Measurements from ENCODE around the gene STN1. TPM values are rescaled to one million over a fixed set of nuclear protein-coding genes. Genes with fewer than 3 reads are reported as not detected.

The STN1 gene
- total RNA-seq, 1 experiment from 2014 or later, result 28.9 TPM

DNA sequence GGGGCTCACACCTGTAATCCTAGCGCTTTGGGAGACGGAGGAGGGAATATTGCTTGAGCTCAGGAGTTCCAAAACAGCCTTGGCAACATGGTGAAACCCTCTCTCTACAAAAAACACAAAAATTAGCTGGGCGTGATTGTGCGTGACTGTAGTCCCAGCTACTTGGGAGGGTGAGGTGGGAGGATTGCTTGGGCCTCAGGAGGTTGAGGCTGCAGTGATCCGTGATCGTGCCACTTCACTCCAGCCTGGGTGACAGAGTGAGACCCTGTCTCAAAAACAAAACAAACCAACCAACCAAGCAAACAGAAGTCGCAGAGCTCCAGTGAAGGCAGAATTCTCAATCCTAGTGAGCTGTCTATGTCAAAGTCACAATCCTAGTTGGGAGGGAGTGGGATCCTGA is 14.3 kb upstream of the STN1 start:
- TF ChIP-seq, protein P1, sequence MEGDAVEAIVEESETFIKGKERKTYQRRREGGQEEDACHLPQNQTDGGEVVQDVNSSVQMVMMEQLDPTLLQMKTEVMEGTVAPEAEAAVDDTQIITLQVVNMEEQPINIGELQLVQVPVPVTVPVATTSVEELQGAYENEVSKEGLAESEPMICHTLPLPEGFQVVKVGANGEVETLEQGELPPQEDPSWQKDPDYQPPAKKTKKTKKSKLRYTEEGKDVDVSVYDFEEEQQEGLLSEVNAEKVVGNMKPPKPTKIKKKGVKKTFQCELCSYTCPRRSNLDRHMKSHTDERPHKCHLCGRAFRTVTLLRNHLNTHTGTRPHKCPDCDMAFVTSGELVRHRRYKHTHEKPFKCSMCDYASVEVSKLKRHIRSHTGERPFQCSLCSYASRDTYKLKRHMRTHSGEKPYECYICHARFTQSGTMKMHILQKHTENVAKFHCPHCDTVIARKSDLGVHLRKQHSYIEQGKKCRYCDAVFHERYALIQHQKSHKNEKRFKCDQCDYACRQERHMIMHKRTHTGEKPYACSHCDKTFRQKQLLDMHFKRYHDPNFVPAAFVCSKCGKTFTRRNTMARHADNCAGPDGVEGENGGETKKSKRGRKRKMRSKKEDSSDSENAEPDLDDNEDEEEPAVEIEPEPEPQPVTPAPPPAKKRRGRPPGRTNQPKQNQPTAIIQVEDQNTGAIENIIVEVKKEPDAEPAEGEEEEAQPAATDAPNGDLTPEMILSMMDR (IDR thresholded peaks at IDR 0.05), result no peak
- TF ChIP-seq SIN3A (IDR thresholded peaks at IDR 0.05; ENCODE audit: borderline replicate concordance, insufficient read depth, low read depth, low read length) (no peak), TCF7L2 (IDR thresholded peaks at IDR 0.05; ENCODE audit: low read depth, low read length) (no peak), POLR2AphosphoS5 (IDR thresholded peaks at IDR 0.05; ENCODE audit: low read depth, low read length) (no peak)
- TF ChIP-seq, protein P2, sequence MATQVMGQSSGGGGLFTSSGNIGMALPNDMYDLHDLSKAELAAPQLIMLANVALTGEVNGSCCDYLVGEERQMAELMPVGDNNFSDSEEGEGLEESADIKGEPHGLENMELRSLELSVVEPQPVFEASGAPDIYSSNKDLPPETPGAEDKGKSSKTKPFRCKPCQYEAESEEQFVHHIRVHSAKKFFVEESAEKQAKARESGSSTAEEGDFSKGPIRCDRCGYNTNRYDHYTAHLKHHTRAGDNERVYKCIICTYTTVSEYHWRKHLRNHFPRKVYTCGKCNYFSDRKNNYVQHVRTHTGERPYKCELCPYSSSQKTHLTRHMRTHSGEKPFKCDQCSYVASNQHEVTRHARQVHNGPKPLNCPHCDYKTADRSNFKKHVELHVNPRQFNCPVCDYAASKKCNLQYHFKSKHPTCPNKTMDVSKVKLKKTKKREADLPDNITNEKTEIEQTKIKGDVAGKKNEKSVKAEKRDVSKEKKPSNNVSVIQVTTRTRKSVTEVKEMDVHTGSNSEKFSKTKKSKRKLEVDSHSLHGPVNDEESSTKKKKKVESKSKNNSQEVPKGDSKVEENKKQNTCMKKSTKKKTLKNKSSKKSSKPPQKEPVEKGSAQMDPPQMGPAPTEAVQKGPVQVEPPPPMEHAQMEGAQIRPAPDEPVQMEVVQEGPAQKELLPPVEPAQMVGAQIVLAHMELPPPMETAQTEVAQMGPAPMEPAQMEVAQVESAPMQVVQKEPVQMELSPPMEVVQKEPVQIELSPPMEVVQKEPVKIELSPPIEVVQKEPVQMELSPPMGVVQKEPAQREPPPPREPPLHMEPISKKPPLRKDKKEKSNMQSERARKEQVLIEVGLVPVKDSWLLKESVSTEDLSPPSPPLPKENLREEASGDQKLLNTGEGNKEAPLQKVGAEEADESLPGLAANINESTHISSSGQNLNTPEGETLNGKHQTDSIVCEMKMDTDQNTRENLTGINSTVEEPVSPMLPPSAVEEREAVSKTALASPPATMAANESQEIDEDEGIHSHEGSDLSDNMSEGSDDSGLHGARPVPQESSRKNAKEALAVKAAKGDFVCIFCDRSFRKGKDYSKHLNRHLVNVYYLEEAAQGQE (IDR thresholded peaks at IDR 0.05; ENCODE audit: insufficient read depth in 1 of 2, low read depth in 2 of 2, low read length in 1 of 2), result no peak

DNA sequence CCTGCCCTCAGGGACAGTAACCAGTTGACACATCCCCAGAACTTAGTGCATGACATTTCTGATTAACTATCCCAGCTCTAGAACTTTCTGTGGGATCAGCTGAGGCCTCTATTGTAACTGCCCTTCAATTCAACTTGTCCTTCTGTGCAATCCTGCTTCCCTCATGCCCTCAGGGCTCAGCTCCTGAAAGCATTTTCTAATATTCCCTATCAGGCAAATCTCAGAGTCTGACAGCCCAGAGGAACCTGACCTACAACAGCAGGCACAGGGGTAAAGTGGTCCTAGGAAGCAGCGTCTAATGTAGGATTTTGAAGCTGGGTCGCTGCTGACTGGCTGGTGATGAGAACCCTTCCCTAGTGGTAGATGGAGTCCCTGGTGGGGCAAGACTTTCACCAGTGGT is 13.6 kb upstream of the STN1 start:
- ATAC-seq (no peak), DNase-seq (ENCODE audit: low read depth, low spot score) (no peak)
- H3K27ac ChIP-seq (ENCODE audit: low read length), result no peak overlapping the region
- H3K4me1 ChIP-seq (ENCODE audit: control insufficient read depth, insufficient read depth, low read length), result no peaks in the 10 kb centered on the region
- no peaks in the 10 kb centered on the region for H3K9me3 ChIP-seq (ENCODE audit: control insufficient read depth, insufficient read depth, low read depth, low read length)
- ChIA-PET CTCF (no interaction called here), POLR2A (no interaction called here)
- H3K36me3 ChIP-seq (ENCODE audit: control insufficient read depth, insufficient read depth, low read length), result no peaks in the 10 kb centered on the region
- BruUV-seq (replicated peaks), result no TSS peak
- TF ChIP-seq, protein P1 (IDR thresholded peaks at IDR 0.05), result no peak
- TF ChIP-seq SIN3A (IDR thresholded peaks at IDR 0.05; ENCODE audit: borderline replicate concordance, insufficient read depth, low read depth, low read length) (no peak), TCF7L2 (IDR thresholded peaks at IDR 0.05; ENCODE audit: low read depth, low read length) (no peak), POLR2AphosphoS5 (IDR thresholded peaks at IDR 0.05; ENCODE audit: low read depth, low read length) (no peak)
- TF ChIP-seq, protein P2 (IDR thresholded peaks at IDR 0.05; ENCODE audit: insufficient read depth in 1 of 2, low read depth in 2 of 2, low read length in 1 of 2), result no peak
- no peak overlapping the region for H3K4me3 ChIP-seq (ENCODE audit: low read depth in 2 of 2, low read length in 2 of 2)
- in situ Hi-C loops (cut with HindIII; ENCODE audit: low pct_unique_long_range_greater_than_20kb, low sequenced_read_pairs), result no loop called here
- no peaks in the 10 kb centered on the region for H3K27me3 ChIP-seq (ENCODE audit: control insufficient read depth, insufficient read depth, low read length)
- intact Hi-C loops (cut with micrococcal nuclease; ENCODE audit: unreplicated experiment), result no loop called here

More for the DNA sequence above, 14.3 kb upstream of the STN1 start:
- in situ Hi-C loops (cut with HindIII; ENCODE audit: low pct_unique_long_range_greater_than_20kb, low sequenced_read_pairs), result no loop called here
- BruUV-seq (replicated peaks), result no TSS peak
- Histone ChIP-seq H3K4me3 (ENCODE audit: low read depth in 2 of 2, low read length in 2 of 2) (no peak overlapping the region), H3K27ac (ENCODE audit: low read length) (no peak overlapping the region), H3K4me1 (ENCODE audit: control insufficient read depth, insufficient read depth, low read length) (no peaks in the 10 kb centered on the region), H3K27me3 (ENCODE audit: control insufficient read depth, insufficient read depth, low read length) (no peaks in the 10 kb centered on the region), H3K9me3 (ENCODE audit: control insufficient read depth, insufficient read depth, low read depth, low read length) (no peaks in the 10 kb centered on the region), H3K36me3 (ENCODE audit: control insufficient read depth, insufficient read depth, low read length) (no peaks in the 10 kb centered on the region)
- no peak for DNase-seq (ENCODE audit: low read depth, low spot score)
- CTCF ChIA-PET, result no interaction called here
- no peak for ATAC-seq
- intact Hi-C loops (cut with micrococcal nuclease; ENCODE audit: unreplicated experiment), result no loop called here
- POLR2A ChIA-PET, result no interaction called here
